ENCODE results near the gene SLC38A2. TPM values are rescaled to one million over a fixed set of nuclear protein-coding genes. Genes with fewer than 3 reads are reported as not detected.

The SLC38A2 gene
- total and polyA plus RNA-seq, 2 of the 4 experiments (the other 2 are of a cell fraction), result 313 to 881 TPM

- TF ChIP-seq, protein P1, sequence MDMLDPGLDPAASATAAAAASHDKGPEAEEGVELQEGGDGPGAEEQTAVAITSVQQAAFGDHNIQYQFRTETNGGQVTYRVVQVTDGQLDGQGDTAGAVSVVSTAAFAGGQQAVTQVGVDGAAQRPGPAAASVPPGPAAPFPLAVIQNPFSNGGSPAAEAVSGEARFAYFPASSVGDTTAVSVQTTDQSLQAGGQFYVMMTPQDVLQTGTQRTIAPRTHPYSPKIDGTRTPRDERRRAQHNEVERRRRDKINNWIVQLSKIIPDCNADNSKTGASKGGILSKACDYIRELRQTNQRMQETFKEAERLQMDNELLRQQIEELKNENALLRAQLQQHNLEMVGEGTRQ (IDR thresholded peaks at IDR 0.05; ENCODE audit: low read depth, low read length), result peak; percentile 97
- no peak for TF ChIP-seq RCOR1 (IDR thresholded peaks at IDR 0.05; ENCODE audit: insufficient replicate concordance, low read length)
Measured at GRCh38 chr12:46370792-46371717, 1.5 kb downstream of the SLC38A2 start (continued).

GRCh38 chr12:46370380-46370734 is 2.2 kb downstream of the SLC38A2 start:
- peak overlapping the region; percentile 16 for H3K14ac ChIP-seq (replicated peaks; ENCODE audit: low read depth, low read length)
- no peak overlapping the region for H2BK120ac ChIP-seq (ENCODE audit: low read depth, low read length)
- peaks cover 72% of the 10 kb centered on the region for H4K20me1 ChIP-seq (ENCODE audit: insufficient read depth, low read length)
- no peak overlapping the region for H3K4ac ChIP-seq (ENCODE audit: low read depth, low read length)
- H3K79me1 ChIP-seq (ENCODE audit: low read depth in 1 of 2, low read length in 2 of 2), result peaks cover 10 to 44% of the 10 kb centered on the region in 2 experiments
- ChIA-PET CTCF (no interaction called here), POLR2A (ENCODE audit: unreplicated experiment) (interaction anchor here (0.6 to 1.7 kb wide), 5 partner anchors 17 to 575 kb away, joined by 3 to 6 read pairs (median 4); no protein-coding TSS in a partner anchor)
- peak overlapping the region; percentile 50; the same call in 1 of the 2 replicates for H3K18ac ChIP-seq (ENCODE audit: low read depth, low read length)
- dilution Hi-C loops (cut with HindIII; ENCODE audit: low sequenced_read_pairs, unreplicated experiment) (no loop called here), intact Hi-C loops (cut with micrococcal nuclease) (loop anchor here (5.0 kb wide), 4 partner anchors 62 to 652 kb away; no protein-coding TSS in a partner anchor), in situ Hi-C loops (cut with MboI; ENCODE audit: low sequenced_read_pairs) (loop anchor here (10.0 kb wide), 1 partner anchor 184 kb away; no protein-coding TSS in a partner anchor)
- H3K9me3 ChIP-seq (ENCODE audit: control insufficient read depth, insufficient read depth, low read length), result no peaks in the 10 kb centered on the region
- H4K8ac ChIP-seq (ENCODE audit: low read depth in 2 of 2, low read length in 2 of 2), result 0 out of 4 replicates have a peak overlapping the region, but pooled peaks of 1 of the 2 experiments have one; percentile 33
- H3K27me3 ChIP-seq (ENCODE audit: control insufficient read depth, insufficient read depth, low read length), result no peaks in the 10 kb centered on the region
- DNase-seq, result no peak
- peak overlapping the region; percentile 84 for H2BK5ac ChIP-seq (ENCODE audit: low read depth, low read length, poor library complexity, severe bottlenecking)
- no peak overlapping the region for H2BK20ac ChIP-seq (ENCODE audit: low read depth, low read length)
- H3K23ac ChIP-seq (ENCODE audit: low read depth, low read length), result peak overlapping the region; percentile 21; the same call in 1 of the 2 replicates
- peak overlapping the region; percentile 40 for H3K56ac ChIP-seq (ENCODE audit: extremely low read depth, insufficient read depth, low read length)
- H3K27ac ChIP-seq (ENCODE audit: insufficient read depth, low read length), result peak overlapping the region; percentile 35; the same call in 1 of the 2 replicates
- peaks cover 3% of the 10 kb centered on the region for H3K9me1 ChIP-seq (ENCODE audit: insufficient read depth, low read length)
- peak overlapping the region; percentile 97 for H3K9ac ChIP-seq (ENCODE audit: low read depth, low read length)
- H2AK9ac ChIP-seq (replicated peaks; ENCODE audit: low read depth, low read length, poor library complexity), result no peak overlapping the region
- H4K91ac ChIP-seq (ENCODE audit: insufficient read depth, low read depth, low read length), result no peak overlapping the region
- no peak overlapping the region for H4K5ac ChIP-seq (ENCODE audit: low read depth, low read length)
- H3K4me3 ChIP-seq (ENCODE audit: insufficient read depth, low read depth, low read length), result peak overlapping the region; percentile 82
- no peak overlapping the region for H2AFZ ChIP-seq (replicated peaks; ENCODE audit: low read length, poor library complexity)
- TSS peak; percentile 46 for BruUV-seq (replicated peaks)
- no peak for ATAC-seq (ENCODE audit: low read depth)
- H3K36me3 ChIP-seq (ENCODE audit: control insufficient read depth, insufficient read depth, low read length), result peaks cover 46% of the 10 kb centered on the region
- peak overlapping the region; percentile 94 for H3K4me2 ChIP-seq (ENCODE audit: low read depth, low read length)
- peaks cover 10% of the 10 kb centered on the region for H3K4me1 ChIP-seq (ENCODE audit: control insufficient read depth, insufficient read depth, low read length)
- no peak overlapping the region for H2BK15ac ChIP-seq (ENCODE audit: low read depth, low read length)
- no peak overlapping the region for H2AK5ac ChIP-seq (ENCODE audit: low read depth, low read length)
- WGBS, 2 experiments (ENCODE audit: extremely low coverage in 2 of 2, insufficient read length in 1 of 2), result no CpG with 5 or more reads among the region's 2 CpGs
- TF ChIP-seq RCOR1 (IDR thresholded peaks at IDR 0.05; ENCODE audit: insufficient replicate concordance, low read length) (no peak), FOS (IDR thresholded peaks at IDR 0.05; ENCODE audit: low read depth, low read length) (no peak), RFX5 (IDR thresholded peaks at IDR 0.05; ENCODE audit: low read depth, low read length) (no peak), RAD21 (IDR thresholded peaks at IDR 0.05; ENCODE audit: low read length) (no peak), CEBPB (IDR thresholded peaks at IDR 0.05; ENCODE audit: low read depth, low read length) (no peak), MAZ (IDR thresholded peaks at IDR 0.05; ENCODE audit: borderline replicate concordance, low read depth, low read length) (no peak), CHD1 (IDR thresholded peaks at IDR 0.05; ENCODE audit: low read depth, low read length) (no peak), MXI1 (IDR thresholded peaks at IDR 0.05; ENCODE audit: borderline replicate concordance, low read depth, low read length) (no peak), BHLHE40 (IDR thresholded peaks at IDR 0.05; ENCODE audit: low read depth, low read length) (no peak), SMC3 (IDR thresholded peaks at IDR 0.05; ENCODE audit: low read depth, low read length) (no peak), POLR2A (IDR thresholded peaks at IDR 0.05; ENCODE audit: low read depth, low read length) (no peak)
- TF ChIP-seq, protein P2, sequence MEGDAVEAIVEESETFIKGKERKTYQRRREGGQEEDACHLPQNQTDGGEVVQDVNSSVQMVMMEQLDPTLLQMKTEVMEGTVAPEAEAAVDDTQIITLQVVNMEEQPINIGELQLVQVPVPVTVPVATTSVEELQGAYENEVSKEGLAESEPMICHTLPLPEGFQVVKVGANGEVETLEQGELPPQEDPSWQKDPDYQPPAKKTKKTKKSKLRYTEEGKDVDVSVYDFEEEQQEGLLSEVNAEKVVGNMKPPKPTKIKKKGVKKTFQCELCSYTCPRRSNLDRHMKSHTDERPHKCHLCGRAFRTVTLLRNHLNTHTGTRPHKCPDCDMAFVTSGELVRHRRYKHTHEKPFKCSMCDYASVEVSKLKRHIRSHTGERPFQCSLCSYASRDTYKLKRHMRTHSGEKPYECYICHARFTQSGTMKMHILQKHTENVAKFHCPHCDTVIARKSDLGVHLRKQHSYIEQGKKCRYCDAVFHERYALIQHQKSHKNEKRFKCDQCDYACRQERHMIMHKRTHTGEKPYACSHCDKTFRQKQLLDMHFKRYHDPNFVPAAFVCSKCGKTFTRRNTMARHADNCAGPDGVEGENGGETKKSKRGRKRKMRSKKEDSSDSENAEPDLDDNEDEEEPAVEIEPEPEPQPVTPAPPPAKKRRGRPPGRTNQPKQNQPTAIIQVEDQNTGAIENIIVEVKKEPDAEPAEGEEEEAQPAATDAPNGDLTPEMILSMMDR (conservative IDR thresholded peaks at IDR 0.05; ENCODE audit: low read depth, low read length), result no peak

Data from IMR-90 (cell line).